ENCODE data around the gene PAX1. TPM values are rescaled to one million over a fixed set of nuclear protein-coding genes. Genes with fewer than 3 reads are reported as not detected.

PAX1 gene
- total RNA-seq, 4 donors from 2014 or later: 0.17 TPM; not detected in 3

GRCh38 chr20:21685981-21686380 lies 19.5 kb upstream of the PAX1 start:
- no peak for TF ChIP-seq CTCF (IDR thresholded peaks at IDR 0.05; ENCODE audit: low read depth)

- TF ChIP-seq CTCF (IDR thresholded peaks at IDR 0.05; ENCODE audit: low read depth): no peak
These were observed 12.1 kb upstream of the PAX1 start for GRCh38 chr20:21693322-21693721.

- no peak for TF ChIP-seq CTCF (IDR thresholded peaks at IDR 0.05; ENCODE audit: low read depth)
These were observed 6.8 kb upstream of the PAX1 start for GRCh38 chr20:21698494-21699215.

GRCh38 chr20:21699216-21699508 lies 6.3 kb upstream of the PAX1 start:
- TF ChIP-seq CTCF (IDR thresholded peaks at IDR 0.05; ENCODE audit: low read depth): no peak

- no peak for TF ChIP-seq CTCF (IDR thresholded peaks at IDR 0.05; ENCODE audit: low read depth)
These were observed 4.1 kb upstream of the PAX1 start for GRCh38 chr20:21701171-21701876.

GRCh38 chr20:21702016-21702415 lies 3.4 kb upstream of the PAX1 start:
- no peak for TF ChIP-seq CTCF (IDR thresholded peaks at IDR 0.05; ENCODE audit: low read depth)

- TF ChIP-seq CTCF (IDR thresholded peaks at IDR 0.05; ENCODE audit: low read depth): no peak
These were observed 2.7 kb upstream of the PAX1 start for GRCh38 chr20:21702553-21703470.
